Measurements from ENCODE around the gene C1orf74.

GRCh38 chr1:209749205-209749604 is 35.2 kb downstream of the C1orf74 start:
- no peak for TF ChIP-seq CTCF (IDR thresholded peaks at IDR 0.05)
- no peak for TF ChIP-seq POLR2A (IDR thresholded peaks at IDR 0.05)

Data from thyroid gland (tissue), 4 donors.